H1 (cell line): ENCODE data around the gene PLCB1. TPM values are rescaled to one million over a fixed set of nuclear protein-coding genes. Genes with fewer than 3 reads are reported as not detected.

ENCODE experiments used
- CTCF ChIA-PET: fragments of 300-600 bp; sonication (Branson Sonifier 250); formaldehyde crosslinking; loops from one replicate; lab custom pipeline; 2021; ENCODE audit not compliant: partially characterized antibody; lab: Charles Lee
- POLR2A ChIA-PET: fragments of 300-600 bp; sonication (Branson Sonifier 250); formaldehyde crosslinking; loops from one replicate; lab custom pipeline; 2021; ENCODE audit warnings: inconsistent platforms; ENCODE audit not compliant: partially characterized antibody; lab: Charles Lee
- DNase-seq, 2 experiments: peaks; one replicate each; pipeline versions ENCODE4 v3.0.0 to v3.0.0-alpha.2; 2010 to 2022; ENCODE audit warnings: low spot score in 2 of 2, low read depth in 1 of 2, mixed read lengths in 1 of 2
- FAIRE-seq: peaks from 2 replicates; lab custom pipeline; 2011; peaks lifted over from hg19 to GRCh38; lab: Jason Lieb, UNC
- H2AFZ ChIP-seq: 2 replicates; pipeline ENCODE4 v1.8.1; 2012; ENCODE audit warnings: low read length, inconsistent platforms
- H2AK5ac ChIP-seq: 2 replicates; pipeline ENCODE4 v1.6.1; 2013; ENCODE audit warnings: low read depth, low read length
- H2BK120ac ChIP-seq: replicated peaks from 2 replicates; pipeline ENCODE3; 2013; ENCODE audit warnings: low read depth, low read length, inconsistent platforms
- H2BK12ac ChIP-seq: 2 replicates; pipeline ENCODE4 v1.6.1; 2013; ENCODE audit warnings: low read depth, low read length
- H2BK15ac ChIP-seq: 2 replicates; pipeline ENCODE4 v1.6.1; 2013; ENCODE audit warnings: low read length
- H2BK20ac ChIP-seq: 2 replicates; pipeline ENCODE4 v1.6.1; 2013; ENCODE audit warnings: low read length
- H2BK5ac ChIP-seq: 2 replicates; pipeline ENCODE4 v1.6.1; 2013; ENCODE audit warnings: low read depth, low read length
- H3K14ac ChIP-seq: 2 replicates; pipeline ENCODE4 v1.6.1; 2013; ENCODE audit warnings: inconsistent platforms; ENCODE audit not compliant: insufficient read length
- H3K18ac ChIP-seq: 2 replicates; pipeline ENCODE4 v1.6.1; 2013; ENCODE audit warnings: low read length; ENCODE audit errors: extremely low read depth
- H3K23ac ChIP-seq: 2 replicates; pipeline ENCODE4 v1.6.1; 2013; ENCODE audit warnings: inconsistent platforms; ENCODE audit not compliant: insufficient read length
- H3K23me2 ChIP-seq: 2 replicates; pipeline ENCODE4 v1.6.1; 2013; ENCODE audit warnings: low read depth, low read length
- H3K27ac ChIP-seq: 2 replicates; pipeline ENCODE4 v1.6.1; 2011; ENCODE audit warnings: low read depth, low read length, inconsistent platforms
- H3K27me3 ChIP-seq, 4 experiments: replicated peaks in 1 of 4; 1 replicate in 1 of 4; 2 replicates in 3 of 4; pipeline versions ENCODE4 v1.6.1 to v1.8.1; 2011 to 2013; ENCODE audit warnings: low read length in 3 of 4, mild to moderate bottlenecking in 3 of 4, inconsistent platforms in 2 of 4, mixed read lengths in 2 of 4, moderate library complexity in 1 of 4; ENCODE audit not compliant: control insufficient read depth in 3 of 4, insufficient read depth in 3 of 4; ENCODE audit errors: extremely low read depth in 1 of 4
- H3K36me3 ChIP-seq, 4 experiments: 2 replicates each; pipeline versions ENCODE4 v1.6.1 to v1.8.1; 2011 to 2013; ENCODE audit warnings: mild to moderate bottlenecking in 4 of 4, low read length in 3 of 4, moderate library complexity in 2 of 4, control low read depth in 1 of 4, inconsistent platforms in 1 of 4; ENCODE audit not compliant: insufficient read depth in 4 of 4, control insufficient read depth in 2 of 4
- H3K4ac ChIP-seq: replicated peaks from 2 replicates; pipeline ENCODE3; 2013; ENCODE audit warnings: low read length, low read depth, mixed read lengths, inconsistent platforms; ENCODE audit not compliant: insufficient read length
- H3K4me1 ChIP-seq, 4 experiments: replicated peaks in 1 of 4; 1 replicate in 1 of 4; 2 replicates in 3 of 4; pipeline versions ENCODE4 v1.6.1 to v1.8.1; 2011 to 2013; ENCODE audit warnings: low read length in 3 of 4, inconsistent platforms in 2 of 4, mixed read lengths in 1 of 4; ENCODE audit not compliant: insufficient read depth in 4 of 4, control insufficient read depth in 3 of 4
- H3K4me2 ChIP-seq, 2 experiments: 2 replicates each; pipeline versions ENCODE4 v1.6.1 to v1.8.1; 2011 to 2013; ENCODE audit warnings: low read depth in 2 of 2, low read length in 2 of 2, control low read depth in 1 of 2, inconsistent platforms in 1 of 2, mild to moderate bottlenecking in 1 of 2; ENCODE audit not compliant: insufficient read depth in 1 of 2
- H3K4me3 ChIP-seq, 4 experiments: fragments of 200-600, 300-600 bp in 1 of 4; sonication (generic), shearing (Covaris generic), sonication (Bioruptor Twin) in 1 of 4; 2 replicates each; pipeline versions ENCODE4 v1.5.1 to v1.8.1; 2011 to 2016; ENCODE audit warnings: low read length in 4 of 4, low read depth in 3 of 4, control low read depth in 2 of 4, inconsistent platforms in 2 of 4, mild to moderate bottlenecking in 2 of 4, mixed read lengths in 1 of 4, moderate library complexity in 1 of 4; ENCODE audit not compliant: insufficient read depth in 2 of 4; ENCODE audit errors: extremely low read depth in 1 of 4
- H3K56ac ChIP-seq: replicated peaks from 2 replicates; pipeline ENCODE3; 2013; ENCODE audit warnings: low read depth, mild to moderate bottlenecking, mixed read lengths, low read length, inconsistent platforms; ENCODE audit not compliant: insufficient read length
- H3K79me1 ChIP-seq: 2 replicates; pipeline ENCODE4 v1.6.1; 2013; ENCODE audit warnings: low read depth, low read length, control low read depth
- H3K79me2 ChIP-seq, 2 experiments: 2 replicates each; pipeline versions ENCODE4 v1.6.1 to v1.8.1; 2012 to 2013; ENCODE audit warnings: low read length in 2 of 2, mild to moderate bottlenecking in 2 of 2, inconsistent platforms in 1 of 2; ENCODE audit not compliant: insufficient read depth in 2 of 2, control insufficient read depth in 1 of 2
- H3K9ac ChIP-seq, 4 experiments: replicated peaks in 1 of 4; 1 replicate in 1 of 4; 2 replicates in 3 of 4; pipeline versions ENCODE4 v1.6.1 to v1.8.1; 2011 to 2013; ENCODE audit warnings: low read depth in 3 of 4, low read length in 3 of 4, control low read depth in 2 of 4, mild to moderate bottlenecking in 2 of 4, moderate library complexity in 2 of 4, inconsistent platforms in 1 of 4; ENCODE audit errors: extremely low read depth in 1 of 4
- H3K9me3 ChIP-seq, 2 experiments: 2 replicates each; pipeline versions ENCODE4 v1.6.1 to v1.8.1; 2012 to 2013; ENCODE audit warnings: mild to moderate bottlenecking in 2 of 2, moderate library complexity in 2 of 2, control low read depth in 1 of 2, inconsistent platforms in 1 of 2, low read depth in 1 of 2, low read length in 1 of 2, mixed read lengths in 1 of 2; ENCODE audit not compliant: insufficient read depth in 2 of 2
- H4K20me1 ChIP-seq, 2 experiments: replicated peaks in 1 of 2; 2 replicates each; pipeline versions ENCODE3 to v1.8.1; 2011 to 2013; ENCODE audit warnings: inconsistent platforms in 2 of 2, low read length in 2 of 2, mild to moderate bottlenecking in 1 of 2; ENCODE audit not compliant: insufficient read depth in 2 of 2, control insufficient read depth in 1 of 2
- H4K5ac ChIP-seq: 2 replicates; pipeline ENCODE4 v1.6.1; 2013; ENCODE audit warnings: low read length, low read depth, mixed read lengths, inconsistent platforms; ENCODE audit not compliant: insufficient read length
- H4K8ac ChIP-seq: 2 replicates; pipeline ENCODE4 v1.8.0; 2013; ENCODE audit warnings: mild to moderate bottlenecking, moderate library complexity, low read length, inconsistent platforms; ENCODE audit not compliant: insufficient read depth; ENCODE audit errors: extremely low read depth
- H4K91ac ChIP-seq: replicated peaks from 2 replicates; pipeline ENCODE3; 2013; ENCODE audit warnings: low read length, mixed read lengths, inconsistent platforms; ENCODE audit not compliant: insufficient read length
- ASH2L ChIP-seq: fragments of 200-600, 300-600 bp; sonication (generic); IDR thresholded peaks from one replicate; pipeline ENCODE4 v1.7.1; 2017; ENCODE audit warnings: low read length
- ATF3 ChIP-seq: IDR thresholded peaks from 2 replicates; pipeline ENCODE4 v1.6.1; 2011; ENCODE audit warnings: low read depth, mild to moderate bottlenecking, low read length; ENCODE audit not compliant: insufficient read depth
- BACH1 ChIP-seq: IDR thresholded peaks from 2 replicates; pipeline ENCODE4 v1.6.1; 2012; ENCODE audit warnings: low read length, improper control_type of control experiment
- HDAC6 ChIP-seq: IDR thresholded peaks from one replicate; pipeline ENCODE4 v1.7.1; 2012; ENCODE audit warnings: low read depth, mild to moderate bottlenecking, inconsistent platforms, low read length, moderate library complexity
- KDM1A ChIP-seq: fragments of 200-600, 300-600 bp; sonication (generic); IDR thresholded peaks from 2 replicates; pipeline ENCODE4 v1.7.1; 2016; ENCODE audit warnings: mild to moderate bottlenecking, low read length, borderline replicate concordance
- NANOG ChIP-seq: IDR thresholded peaks from 2 replicates; pipeline ENCODE4 v1.6.1; 2011; ENCODE audit warnings: low read length, low read depth, mild to moderate bottlenecking, inconsistent platforms; ENCODE audit not compliant: insufficient read depth, poor library complexity, severe bottlenecking
- PHF8 ChIP-seq: fragments of 200-600 bp; sonication (generic); conservative IDR thresholded peaks from 2 replicates; pipeline ENCODE4 v1.7.1; 2012; ENCODE audit warnings: low read depth, mild to moderate bottlenecking, inconsistent platforms, low read length, moderate library complexity
- POLR2AphosphoS5 ChIP-seq: IDR thresholded peaks from 2 replicates; pipeline ENCODE4 v1.6.1; 2011; ENCODE audit warnings: low read depth, low read length
- RBBP5 ChIP-seq: IDR thresholded peaks from 2 replicates; pipeline ENCODE4 v1.7.1; 2012; ENCODE audit warnings: low read depth, mild to moderate bottlenecking, inconsistent platforms, low read length, moderate library complexity, borderline replicate concordance
- RXRA ChIP-seq: IDR thresholded peaks from 2 replicates; pipeline ENCODE4 v1.6.1; 2011; ENCODE audit warnings: low read depth, mild to moderate bottlenecking, low read length, moderate library complexity; ENCODE audit not compliant: insufficient read depth
- SUZ12 ChIP-seq: fragments of 200-600 bp; sonication (generic); IDR thresholded peaks from 2 replicates; pipeline ENCODE4 v1.6.1; 2012; ENCODE audit warnings: mild to moderate bottlenecking, inconsistent platforms, low read length, moderate library complexity, mixed read lengths
- TAF1 ChIP-seq: IDR thresholded peaks from 2 replicates; pipeline ENCODE4 v1.6.1; 2011; ENCODE audit warnings: mild to moderate bottlenecking, low read depth, low read length
- USF2 ChIP-seq: IDR thresholded peaks from 2 replicates; pipeline ENCODE4 v1.6.1; 2011; ENCODE audit warnings: low read length, improper control_type of control experiment
- WGBS, 2 experiments: shearing (Covaris generic) in 1 of 2; methylation state at CpG; one replicate each; pipeline versions ENCODE4 v1.1.6 to v1.1.7; 2013 to 2015; ENCODE audit warnings: low lambda C conversion rate in 2 of 2, mixed read lengths in 2 of 2, inconsistent platforms in 1 of 2, low coverage in 1 of 2, missing lambda C conversion rate in 1 of 2; ENCODE audit not compliant: insufficient replicate concordance in 2 of 2, insufficient coverage in 1 of 2, insufficient read length in 1 of 2; ENCODE audit errors: extremely low coverage in 1 of 2, missing lambda C conversion rate in 1 of 2; 5-methylcytosine and 5-hydroxymethylcytosine counted together
- polyA plus RNA-seq, 7 experiments: library from polyadenylated mRNA; depleted of rRNA in 3 of 7; stranded (reverse) in 5 of 7; unstranded in 2 of 7; fragments of >200 nt in 5 of 7; fragments of 200-250 nt in 2 of 7; gene quantifications; 1 replicate in 5 of 7; 2 replicates in 1 of 7; 4 replicates in 1 of 7; pipeline versions ENCODE4 v1.2.1 to v1.2.3, GENCODE V29; 2011 to 2013; ENCODE audit warnings: missing spikeins in 2 of 7, mixed read lengths in 2 of 7
- total RNA-seq: library from RNA; stranded (reverse); fragmentation: NEBNext Ultra II Directional; extraction: Animal tissue kit (Norgen Biotek cat#: 25700); gene quantifications from 2 replicates; pipeline ENCODE4 v1.2.1, GENCODE V29; 2021

The PLCB1 gene
- total and polyA plus RNA-seq, 2 of the 8 experiments (the other 6 are each of a cell fraction or from before 2014, with no cell fraction given): 2.6 to 9.1 TPM

- DNase-seq (no peak), FAIRE-seq (no peak)
- H3K27ac ChIP-seq: no peak overlapping the region
- H3K9ac ChIP-seq: no peak overlapping the region
- H2BK15ac ChIP-seq: no peak overlapping the region
- no peaks in the 10 kb centered on the region for H3K23me2 ChIP-seq
- no peak overlapping the region for H3K18ac ChIP-seq
- no peak overlapping the region for H4K5ac ChIP-seq
- H4K91ac ChIP-seq: no peak overlapping the region
- H3K27me3 ChIP-seq: no peaks in the 10 kb centered on the region
- no peak overlapping the region for H4K8ac ChIP-seq
- no peak overlapping the region for H3K4me2 ChIP-seq
- no peak overlapping the region for H3K56ac ChIP-seq
- H2AK5ac ChIP-seq: no peak overlapping the region
- no peak overlapping the region for H2BK120ac ChIP-seq
- no peaks in the 10 kb centered on the region for H3K79me2 ChIP-seq
- no peak overlapping the region for H2BK5ac ChIP-seq
- H2AFZ ChIP-seq: no peak overlapping the region
- no peak overlapping the region for H3K4me3 ChIP-seq
- no peaks in the 10 kb centered on the region for H3K79me1 ChIP-seq
- no peaks in the 10 kb centered on the region for H4K20me1 ChIP-seq
- H2BK20ac ChIP-seq: no peak overlapping the region
- H3K14ac ChIP-seq: no peak overlapping the region
- ChIA-PET CTCF (interaction anchor here (0.9 kb wide), 1 partner anchor 192 kb away, joined by 4 read pairs; no protein-coding TSS in a partner anchor), POLR2A (no interaction called here)
- H3K23ac ChIP-seq: no peak overlapping the region
- no peak overlapping the region for H2BK12ac ChIP-seq
- TF ChIP-seq POLR2AphosphoS5 (no peak), SUZ12 (no peak), RXRA (no peak), HDAC6 (no peak), PHF8 (no peak), TAF1 (no peak), ATF3 (no peak), RBBP5 (no peak), ASH2L (no peak), KDM1A (no peak), NANOG (no peak), BACH1 (no peak), USF2 (no peak)
- H3K9me3 ChIP-seq: no peaks in the 10 kb centered on the region
- no peak overlapping the region for H3K4ac ChIP-seq
- 88% methylated on average over 1 of the region's 1 CpG; no CpG with 5 or more reads in 1 of the 2 experiments for WGBS, 2 experiments
- H3K36me3 ChIP-seq: no peaks in the 10 kb centered on the region
- peaks cover 0 to 3% (median 0%) of the 10 kb centered on the region in 4 experiments; a peak in 1 of 7 replicates for H3K4me1 ChIP-seq
Measured at GRCh38 chr20:8530022-8530421, 398.0 kb downstream of the PLCB1 start.
